Measurements from ENCODE around the gene CTSE. TPM values are rescaled to one million over a fixed set of nuclear protein-coding genes. Genes with fewer than 3 reads are reported as not detected.

Gene CTSE
- total RNA-seq: not detected in 2 replicates

GRCh38 chr1:206023695-206024094 is at the start of gene CTSE:
TSS of gene CTSE (minus strand) at chr1:206023895. CDS start at chr1:206023791, 104 bp downstream.

GRCh38 chr1:206052919-206053610 is 29.4 kb upstream of the CTSE start, which contains the start of gene RHEX:
TSS of gene RHEX (plus strand) at chr1:206053173. CDS start at chr1:206097829, 44,656 bp downstream.

DNA sequence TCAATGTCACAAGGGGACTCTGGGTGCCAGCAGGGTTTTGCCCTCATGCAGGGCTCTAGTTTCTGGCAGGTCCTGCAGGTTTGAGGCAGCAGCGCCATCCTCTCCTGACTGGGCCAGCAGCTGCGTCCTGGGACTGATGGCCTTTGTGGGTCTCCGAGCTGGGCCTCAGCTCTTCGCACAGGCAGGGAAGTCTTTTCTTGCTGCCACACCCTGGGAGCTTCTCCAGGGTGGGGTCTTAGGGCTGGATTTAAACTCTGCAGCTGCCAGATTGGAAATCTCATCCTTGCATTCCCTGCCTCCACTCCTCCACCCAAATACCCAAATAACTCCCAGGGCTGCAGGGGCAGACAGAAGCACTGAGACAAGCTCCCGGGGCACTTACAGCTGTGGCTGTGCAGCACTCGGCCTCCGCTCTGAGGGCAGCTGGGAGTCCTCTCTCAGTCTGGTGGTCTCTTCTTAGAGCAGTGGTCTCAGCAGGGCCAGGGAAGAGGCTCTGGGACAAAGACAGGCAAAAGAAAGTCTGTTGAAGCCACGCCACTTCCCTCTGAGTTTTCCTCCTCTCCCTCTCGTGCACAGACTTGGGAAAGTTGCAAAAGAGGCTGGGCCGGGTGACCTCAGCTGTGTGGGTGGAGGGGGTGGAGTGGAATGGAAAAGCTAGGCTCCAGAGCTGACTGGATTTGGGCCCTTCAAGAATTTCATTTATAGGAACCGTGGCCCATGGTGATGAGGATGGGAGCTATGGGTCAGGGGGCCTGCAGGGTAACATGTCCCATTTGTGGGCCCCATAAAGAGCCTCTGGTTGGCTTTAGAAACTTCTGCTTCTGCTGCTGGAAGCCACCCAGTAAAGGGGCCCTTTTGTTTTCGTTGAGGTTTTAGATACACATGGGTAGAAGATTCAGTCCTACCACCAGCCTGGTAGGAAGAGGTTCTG is 20.6 kb downstream of the CTSE start, which contains the start of gene RAB7B:
RAB7B (minus strand) TSS at position 525 of the 931 bp plus-strand sequence. CDS start 9,260 bp downstream, outside the sequence.

Other genes with a start within 250 kb of the CTSE start
- 14.6 and 23.2 TPM in 2 replicates for gene RAB29, start 248.4 kb downstream of the CTSE start, total RNA-seq
- 41.6 and 45.8 TPM in 2 replicates for gene SLC41A1, start 210.7 kb downstream of the CTSE start, total RNA-seq
- gene PM20D1, start 173.8 kb downstream of the CTSE start, total RNA-seq: under 0.01 TPM in 1 of 2 replicates, not detected in the other
- gene SLC26A9, start 80.4 kb downstream of the CTSE start, total RNA-seq: not detected in 2 replicates
- gene RAB7B, start 20.5 kb downstream of the CTSE start, total RNA-seq: 1.3 and 1.5 TPM in 2 replicates
- not detected in 2 replicates for gene RHEX, start 29.3 kb upstream of the CTSE start, total RNA-seq
- not detected in 2 replicates for gene AVPR1B, start 93.5 kb upstream of the CTSE start, total RNA-seq
- 2.1 and 2.9 TPM in 2 replicates for gene FAM72A, start 178.9 kb upstream of the CTSE start, total RNA-seq
- 48.4 and 82.3 TPM in 2 replicates for gene SRGAP2, start 179.6 kb upstream of the CTSE start, total RNA-seq

All from smooth muscle cell of the umbilical artery (primary cell).